HG02678 (cell line): ENCODE measurements around the gene HEBP2.

ENCODE experiments used
- ATAC-seq: cut with Tn5 transposase; IDR thresholded peaks from one replicate; pipeline ENCODE4 v1.9.1; 2021; ENCODE audit warnings: mild to moderate bottlenecking, moderate library complexity; ENCODE audit not compliant: unreplicated experiment

HEBP2 gene

GRCh38 chr6:138397128-138398122 lies 6.6 kb upstream of the HEBP2 start:
- ATAC-seq, result no peak

GRCh38 chr6:138400326-138400725 lies 3.7 kb upstream of the HEBP2 start:
- no peak for ATAC-seq

- ATAC-seq, result no peak
Observed at GRCh38 chr6:138401960-138402837, 1.8 kb upstream of the HEBP2 start.

- no peak for ATAC-seq
Observed at GRCh38 chr6:138402838-138403187, 1.2 kb upstream of the HEBP2 start.

- ATAC-seq, result no peak
Observed at GRCh38 chr6:138403324-138403800, 661 bp upstream of the HEBP2 start.

- no peak for ATAC-seq
Observed at GRCh38 chr6:138404666-138405337, 779 bp downstream of the HEBP2 start.

- no peak for ATAC-seq
Observed at GRCh38 chr6:138405816-138406413, 1.9 kb downstream of the HEBP2 start.

GRCh38 chr6:138406443-138406842 lies 2.4 kb downstream of the HEBP2 start:
- no peak for ATAC-seq

GRCh38 chr6:138410048-138410735 lies 6.2 kb downstream of the HEBP2 start:
- no peak for ATAC-seq

- ATAC-seq, result peak; percentile 62
Observed at GRCh38 chr6:138410972-138411880, 7.2 kb downstream of the HEBP2 start.

GRCh38 chr6:138415125-138415524 lies 11.1 kb downstream of the HEBP2 start:
- ATAC-seq, result no peak

- no peak for ATAC-seq
Observed at GRCh38 chr6:138416206-138416605, 12.2 kb downstream of the HEBP2 start.

- ATAC-seq, result no peak
Observed at GRCh38 chr6:138417493-138418117, 13.6 kb downstream of the HEBP2 start.

GRCh38 chr6:138418118-138418742 lies 14.2 kb downstream of the HEBP2 start:
- no peak for ATAC-seq

- ATAC-seq, result no peak
Observed at GRCh38 chr6:138419766-138420165, 15.7 kb downstream of the HEBP2 start.

- ATAC-seq, result no peak
Observed at GRCh38 chr6:138420356-138420755, 16.3 kb downstream of the HEBP2 start.

GRCh38 chr6:138421089-138421488 lies 17.1 kb downstream of the HEBP2 start:
- ATAC-seq, result no peak

GRCh38 chr6:138421608-138422007 lies 17.6 kb downstream of the HEBP2 start:
- ATAC-seq, result no peak
